ENCODE results near the gene INTS1. TPM values are rescaled to one million over a fixed set of nuclear protein-coding genes. Genes with fewer than 3 reads are reported as not detected.
A peak's percentile ranks its signal among the peaks of the same experiment; 100 is the strongest.

The INTS1 gene
- total RNA-seq, 1 experiment from 2014 or later = 161 TPM

DNA sequence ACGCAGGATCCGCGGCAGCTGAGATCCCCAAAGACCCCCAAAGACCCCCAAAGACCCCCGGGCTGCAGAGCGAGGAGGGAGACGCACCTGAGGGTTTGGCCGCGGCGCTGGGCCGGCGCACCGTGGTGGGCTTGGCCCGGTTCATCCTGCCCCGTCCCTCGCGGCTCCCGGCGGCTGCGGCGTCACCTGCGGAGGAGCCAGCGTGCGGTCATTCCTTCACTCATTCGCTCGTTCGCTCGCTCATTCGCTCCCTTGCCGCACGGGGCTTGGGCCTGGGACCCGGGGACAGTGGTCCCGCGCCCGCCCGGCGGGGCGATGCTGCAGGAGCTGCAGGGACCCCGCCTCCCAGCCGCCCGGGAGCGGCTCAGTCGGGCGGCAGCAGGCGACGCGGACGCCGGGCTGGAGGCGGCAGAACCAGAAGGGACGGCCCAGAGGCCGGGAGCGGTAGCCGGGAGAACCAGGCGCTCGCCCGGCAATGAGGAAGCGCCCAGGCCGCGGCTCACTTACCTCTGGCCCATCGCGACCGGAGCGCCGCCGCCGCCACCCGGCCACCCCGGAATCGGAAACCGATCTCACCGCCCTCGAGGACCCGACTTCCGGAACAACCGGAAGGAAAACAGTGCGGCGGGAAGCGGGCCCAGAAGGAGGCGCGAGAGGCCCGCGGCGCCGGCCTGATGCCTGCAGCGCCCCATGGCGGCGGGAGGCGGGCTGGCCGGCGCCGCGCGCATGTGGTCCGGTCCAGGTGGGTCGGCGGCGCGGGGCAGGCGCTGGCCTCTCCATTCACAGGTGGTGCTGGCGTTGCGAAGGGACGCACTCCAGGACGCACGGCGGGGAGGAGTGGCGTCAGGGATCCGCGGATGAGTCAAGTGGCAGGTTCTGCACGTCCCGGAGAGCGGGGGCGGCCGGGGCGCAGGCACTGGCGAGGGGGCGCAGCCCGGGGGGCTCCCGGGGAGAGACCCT, at the start of gene INTS1 (continued):
- TF ChIP-seq ELF4 (CRISPR knock-in tag; IDR thresholded peaks at IDR 0.05; ENCODE audit: low read depth) = 0 out of 2 replicates have a peak, but pooled peaks have one; percentile 53
- TF ChIP-seq, protein P1, sequence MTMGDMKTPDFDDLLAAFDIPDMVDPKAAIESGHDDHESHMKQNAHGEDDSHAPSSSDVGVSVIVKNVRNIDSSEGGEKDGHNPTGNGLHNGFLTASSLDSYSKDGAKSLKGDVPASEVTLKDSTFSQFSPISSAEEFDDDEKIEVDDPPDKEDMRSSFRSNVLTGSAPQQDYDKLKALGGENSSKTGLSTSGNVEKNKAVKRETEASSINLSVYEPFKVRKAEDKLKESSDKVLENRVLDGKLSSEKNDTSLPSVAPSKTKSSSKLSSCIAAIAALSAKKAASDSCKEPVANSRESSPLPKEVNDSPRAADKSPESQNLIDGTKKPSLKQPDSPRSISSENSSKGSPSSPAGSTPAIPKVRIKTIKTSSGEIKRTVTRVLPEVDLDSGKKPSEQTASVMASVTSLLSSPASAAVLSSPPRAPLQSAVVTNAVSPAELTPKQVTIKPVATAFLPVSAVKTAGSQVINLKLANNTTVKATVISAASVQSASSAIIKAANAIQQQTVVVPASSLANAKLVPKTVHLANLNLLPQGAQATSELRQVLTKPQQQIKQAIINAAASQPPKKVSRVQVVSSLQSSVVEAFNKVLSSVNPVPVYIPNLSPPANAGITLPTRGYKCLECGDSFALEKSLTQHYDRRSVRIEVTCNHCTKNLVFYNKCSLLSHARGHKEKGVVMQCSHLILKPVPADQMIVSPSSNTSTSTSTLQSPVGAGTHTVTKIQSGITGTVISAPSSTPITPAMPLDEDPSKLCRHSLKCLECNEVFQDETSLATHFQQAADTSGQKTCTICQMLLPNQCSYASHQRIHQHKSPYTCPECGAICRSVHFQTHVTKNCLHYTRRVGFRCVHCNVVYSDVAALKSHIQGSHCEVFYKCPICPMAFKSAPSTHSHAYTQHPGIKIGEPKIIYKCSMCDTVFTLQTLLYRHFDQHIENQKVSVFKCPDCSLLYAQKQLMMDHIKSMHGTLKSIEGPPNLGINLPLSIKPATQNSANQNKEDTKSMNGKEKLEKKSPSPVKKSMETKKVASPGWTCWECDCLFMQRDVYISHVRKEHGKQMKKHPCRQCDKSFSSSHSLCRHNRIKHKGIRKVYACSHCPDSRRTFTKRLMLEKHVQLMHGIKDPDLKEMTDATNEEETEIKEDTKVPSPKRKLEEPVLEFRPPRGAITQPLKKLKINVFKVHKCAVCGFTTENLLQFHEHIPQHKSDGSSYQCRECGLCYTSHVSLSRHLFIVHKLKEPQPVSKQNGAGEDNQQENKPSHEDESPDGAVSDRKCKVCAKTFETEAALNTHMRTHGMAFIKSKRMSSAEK (CRISPR knock-in tag; IDR thresholded peaks at IDR 0.05; ENCODE audit: borderline replicate concordance) = no peak
- TF ChIP-seq, protein P2, sequence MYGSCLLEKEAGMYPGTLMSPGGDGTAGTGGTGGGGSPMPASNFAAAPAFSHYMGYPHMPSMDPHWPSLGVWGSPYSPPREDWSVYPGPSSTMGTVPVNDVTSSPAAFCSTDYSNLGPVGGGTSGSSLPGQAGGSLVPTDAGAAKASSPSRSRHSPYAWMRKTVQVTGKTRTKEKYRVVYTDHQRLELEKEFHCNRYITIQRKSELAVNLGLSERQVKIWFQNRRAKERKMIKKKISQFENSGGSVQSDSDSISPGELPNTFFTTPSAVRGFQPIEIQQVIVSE (CRISPR knock-in tag; IDR thresholded peaks at IDR 0.05; ENCODE audit: borderline replicate concordance) = no peak
- no peak for TF ChIP-seq OVOL2 (CRISPR knock-in tag; IDR thresholded peaks at IDR 0.05; ENCODE audit: borderline replicate concordance)
- TF ChIP-seq GABPB1 (CRISPR knock-in tag; IDR thresholded peaks at IDR 0.05) = peak; percentile 88; the same call in 1 of the 2 replicates
- TF ChIP-seq, protein P3, sequence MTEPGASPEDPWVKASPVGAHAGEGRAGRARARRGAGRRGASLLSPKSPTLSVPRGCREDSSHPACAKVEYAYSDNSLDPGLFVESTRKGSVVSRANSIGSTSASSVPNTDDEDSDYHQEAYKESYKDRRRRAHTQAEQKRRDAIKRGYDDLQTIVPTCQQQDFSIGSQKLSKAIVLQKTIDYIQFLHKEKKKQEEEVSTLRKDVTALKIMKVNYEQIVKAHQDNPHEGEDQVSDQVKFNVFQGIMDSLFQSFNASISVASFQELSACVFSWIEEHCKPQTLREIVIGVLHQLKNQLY (CRISPR knock-in tag; IDR thresholded peaks at IDR 0.05) = no peak
- TF ChIP-seq JUN (CRISPR knock-in tag; IDR thresholded peaks at IDR 0.05) = no peak
- 0 out of 2 replicates have a peak, but pooled peaks have one; percentile 10 for TF ChIP-seq SMAD3 (CRISPR knock-in tag; IDR thresholded peaks at IDR 0.05; ENCODE audit: borderline replicate concordance)
- TF ChIP-seq NFATC4 (CRISPR knock-in tag; IDR thresholded peaks at IDR 0.05) = no peak
- TF ChIP-seq MYBL2 (CRISPR knock-in tag; IDR thresholded peaks at IDR 0.05) = no peak; the same call in 1 of the 2 replicates
- TF ChIP-seq RELA (CRISPR knock-in tag; IDR thresholded peaks at IDR 0.05; ENCODE audit: borderline replicate concordance) = 0 out of 2 replicates have a peak, but pooled peaks have one; percentile 24
- TF ChIP-seq, protein P4, sequence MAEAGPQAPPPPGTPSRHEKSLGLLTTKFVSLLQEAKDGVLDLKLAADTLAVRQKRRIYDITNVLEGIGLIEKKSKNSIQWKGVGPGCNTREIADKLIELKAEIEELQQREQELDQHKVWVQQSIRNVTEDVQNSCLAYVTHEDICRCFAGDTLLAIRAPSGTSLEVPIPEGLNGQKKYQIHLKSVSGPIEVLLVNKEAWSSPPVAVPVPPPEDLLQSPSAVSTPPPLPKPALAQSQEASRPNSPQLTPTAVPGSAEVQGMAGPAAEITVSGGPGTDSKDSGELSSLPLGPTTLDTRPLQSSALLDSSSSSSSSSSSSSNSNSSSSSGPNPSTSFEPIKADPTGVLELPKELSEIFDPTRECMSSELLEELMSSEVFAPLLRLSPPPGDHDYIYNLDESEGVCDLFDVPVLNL (CRISPR knock-in tag; IDR thresholded peaks at IDR 0.05; ENCODE audit: borderline replicate concordance, low read depth) = no peak
- TF ChIP-seq, protein P5, sequence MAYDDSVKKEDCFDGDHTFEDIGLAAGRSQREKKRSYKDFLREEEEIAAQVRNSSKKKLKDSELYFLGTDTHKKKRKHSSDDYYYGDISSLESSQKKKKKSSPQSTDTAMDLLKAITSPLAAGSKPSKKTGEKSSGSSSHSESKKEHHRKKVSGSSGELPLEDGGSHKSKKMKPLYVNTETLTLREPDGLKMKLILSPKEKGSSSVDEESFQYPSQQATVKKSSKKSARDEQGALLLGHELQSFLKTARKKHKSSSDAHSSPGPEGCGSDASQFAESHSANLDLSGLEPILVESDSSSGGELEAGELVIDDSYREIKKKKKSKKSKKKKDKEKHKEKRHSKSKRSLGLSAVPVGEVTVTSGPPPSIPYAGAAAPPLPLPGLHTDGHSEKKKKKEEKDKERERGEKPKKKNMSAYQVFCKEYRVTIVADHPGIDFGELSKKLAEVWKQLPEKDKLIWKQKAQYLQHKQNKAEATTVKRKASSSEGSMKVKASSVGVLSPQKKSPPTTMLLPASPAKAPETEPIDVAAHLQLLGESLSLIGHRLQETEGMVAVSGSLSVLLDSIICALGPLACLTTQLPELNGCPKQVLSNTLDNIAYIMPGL (CRISPR knock-in tag; IDR thresholded peaks at IDR 0.05) = peak; percentile 69
- no peak for TF ChIP-seq ZNF219 (CRISPR knock-in tag; IDR thresholded peaks at IDR 0.05; ENCODE audit: borderline replicate concordance)
- TF ChIP-seq SMAD4 (CRISPR knock-in tag; IDR thresholded peaks at IDR 0.05) = no peak
- peak; percentile 37; the same call in 1 of the 2 replicates for TF ChIP-seq ETV6 (CRISPR knock-in tag; IDR thresholded peaks at IDR 0.05)
- TF ChIP-seq SOX15 (CRISPR knock-in tag; IDR thresholded peaks at IDR 0.05) = no peak
- no peak for TF ChIP-seq ZBTB21 (CRISPR knock-in tag; IDR thresholded peaks at IDR 0.05; ENCODE audit: borderline replicate concordance)
- TF ChIP-seq, protein P6, sequence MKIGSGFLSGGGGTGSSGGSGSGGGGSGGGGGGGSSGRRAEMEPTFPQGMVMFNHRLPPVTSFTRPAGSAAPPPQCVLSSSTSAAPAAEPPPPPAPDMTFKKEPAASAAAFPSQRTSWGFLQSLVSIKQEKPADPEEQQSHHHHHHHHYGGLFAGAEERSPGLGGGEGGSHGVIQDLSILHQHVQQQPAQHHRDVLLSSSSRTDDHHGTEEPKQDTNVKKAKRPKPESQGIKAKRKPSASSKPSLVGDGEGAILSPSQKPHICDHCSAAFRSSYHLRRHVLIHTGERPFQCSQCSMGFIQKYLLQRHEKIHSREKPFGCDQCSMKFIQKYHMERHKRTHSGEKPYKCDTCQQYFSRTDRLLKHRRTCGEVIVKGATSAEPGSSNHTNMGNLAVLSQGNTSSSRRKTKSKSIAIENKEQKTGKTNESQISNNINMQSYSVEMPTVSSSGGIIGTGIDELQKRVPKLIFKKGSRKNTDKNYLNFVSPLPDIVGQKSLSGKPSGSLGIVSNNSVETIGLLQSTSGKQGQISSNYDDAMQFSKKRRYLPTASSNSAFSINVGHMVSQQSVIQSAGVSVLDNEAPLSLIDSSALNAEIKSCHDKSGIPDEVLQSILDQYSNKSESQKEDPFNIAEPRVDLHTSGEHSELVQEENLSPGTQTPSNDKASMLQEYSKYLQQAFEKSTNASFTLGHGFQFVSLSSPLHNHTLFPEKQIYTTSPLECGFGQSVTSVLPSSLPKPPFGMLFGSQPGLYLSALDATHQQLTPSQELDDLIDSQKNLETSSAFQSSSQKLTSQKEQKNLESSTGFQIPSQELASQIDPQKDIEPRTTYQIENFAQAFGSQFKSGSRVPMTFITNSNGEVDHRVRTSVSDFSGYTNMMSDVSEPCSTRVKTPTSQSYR (CRISPR knock-in tag; IDR thresholded peaks at IDR 0.05) = no peak
- no peak for TF ChIP-seq NR3C1 (CRISPR knock-in tag; conservative IDR thresholded peaks at IDR 0.05; ENCODE audit: low read depth)
- no peak for TF ChIP-seq ZNF671 (CRISPR knock-in tag; IDR thresholded peaks at IDR 0.05)
- TF ChIP-seq ESRRA (CRISPR knock-in tag; IDR thresholded peaks at IDR 0.05; ENCODE audit: borderline replicate concordance) = no peak
- TF ChIP-seq IRF2 (CRISPR knock-in tag; IDR thresholded peaks at IDR 0.05; ENCODE audit: borderline replicate concordance, low read depth) = no peak
